Measurements from ENCODE around the gene DDX24.
A peak's percentile ranks its signal among the peaks of the same experiment; 100 is the strongest.
"Not testable (repeated sequence)": the region's sequence is repeated elsewhere in the genome, so short reads cannot be mapped to it uniquely, and the experiment has no call there.

The DDX24 gene

DNA sequence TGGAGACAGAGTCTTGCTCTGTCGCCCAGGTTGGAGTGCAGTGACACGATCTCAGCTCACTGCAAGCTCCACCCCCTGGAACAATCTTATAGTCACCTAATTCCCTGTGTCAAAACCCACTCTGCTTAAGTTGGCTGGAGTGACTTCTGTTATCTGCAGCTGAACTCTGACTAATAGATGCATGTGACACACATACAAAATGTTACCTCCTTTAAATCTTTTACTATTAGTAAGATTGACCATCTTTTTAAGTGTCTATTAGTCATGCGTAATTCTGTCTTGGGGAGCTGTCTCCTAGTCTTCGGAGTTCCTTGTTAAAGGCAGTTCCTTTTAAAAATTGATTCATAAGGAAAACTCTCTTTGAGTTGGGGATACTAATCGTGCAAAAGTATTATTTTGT lies 7.5 kb upstream of the DDX24 start:
- DNase-seq (ENCODE audit: extremely low spot score, insufficient read length, low read depth) (no peak), FAIRE-seq (no peak)

GRCh38 chr14:94087891-94088290 lies 6.9 kb upstream of the DDX24 start:
- FAIRE-seq (no peak), DNase-seq (ENCODE audit: extremely low spot score, insufficient read length, low read depth) (no peak)

GRCh38 chr14:94081386-94081820 lies 401 bp upstream of the DDX24 start:
- FAIRE-seq = no peak
- no peak for DNase-seq (ENCODE audit: extremely low spot score, insufficient read length, low read depth)

- DNase-seq (ENCODE audit: extremely low spot score, insufficient read length, low read depth) (no peak), FAIRE-seq (no peak)
These were observed 946 bp downstream of the DDX24 start for GRCh38 chr14:94079891-94080620.

- no peak for FAIRE-seq
- no peak for DNase-seq (ENCODE audit: extremely low spot score, insufficient read length, low read depth)
These were observed 3.2 kb downstream of the DDX24 start for GRCh38 chr14:94077823-94078222.

DNA sequence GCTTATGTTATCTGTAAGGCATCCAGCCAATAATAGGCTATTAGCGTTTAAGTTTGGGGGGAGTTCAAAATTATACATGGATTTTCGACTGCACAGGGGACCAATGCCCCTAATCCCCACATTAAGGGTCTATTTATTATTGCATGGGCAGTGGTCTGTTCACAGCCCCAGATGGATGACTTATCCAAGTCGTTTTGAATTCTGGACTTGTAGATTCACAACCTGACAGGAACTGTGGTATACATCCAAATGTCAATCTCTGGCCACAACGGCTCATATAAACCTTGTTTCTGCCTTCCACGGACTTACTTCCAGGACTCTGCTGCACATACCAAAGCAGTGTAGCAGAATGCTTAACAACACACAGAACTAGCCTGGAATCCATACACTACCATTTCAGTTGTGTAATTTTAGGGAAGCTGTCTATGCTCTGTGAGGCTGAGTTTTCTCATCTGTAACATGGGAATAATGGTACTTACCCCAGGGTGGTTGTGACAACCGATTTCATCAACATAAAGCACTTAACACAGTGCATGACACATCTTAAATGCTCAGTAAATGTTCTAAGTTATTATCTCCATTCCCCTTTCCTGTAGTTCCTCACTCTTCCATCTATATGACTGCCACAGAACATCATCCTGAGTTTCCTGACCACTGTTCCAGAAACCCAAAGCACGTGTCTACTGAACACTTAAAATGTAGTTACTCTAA lies 3.7 kb downstream of the DDX24 start:
- FAIRE-seq (no peak), DNase-seq (ENCODE audit: extremely low spot score, insufficient read length, low read depth) (no peak)

GRCh38 chr14:94075008-94075407 lies 6.0 kb downstream of the DDX24 start:
- FAIRE-seq = no peak

GRCh38 chr14:94074534-94074933 lies 6.5 kb downstream of the DDX24 start:
- no peak for FAIRE-seq
- no peak for DNase-seq (ENCODE audit: extremely low spot score, insufficient read length, low read depth)

More at GRCh38 chr14:94075008-94075407, 6.0 kb downstream of the DDX24 start:
- DNase-seq (ENCODE audit: extremely low spot score, insufficient read length, low read depth) = no peak

DNA sequence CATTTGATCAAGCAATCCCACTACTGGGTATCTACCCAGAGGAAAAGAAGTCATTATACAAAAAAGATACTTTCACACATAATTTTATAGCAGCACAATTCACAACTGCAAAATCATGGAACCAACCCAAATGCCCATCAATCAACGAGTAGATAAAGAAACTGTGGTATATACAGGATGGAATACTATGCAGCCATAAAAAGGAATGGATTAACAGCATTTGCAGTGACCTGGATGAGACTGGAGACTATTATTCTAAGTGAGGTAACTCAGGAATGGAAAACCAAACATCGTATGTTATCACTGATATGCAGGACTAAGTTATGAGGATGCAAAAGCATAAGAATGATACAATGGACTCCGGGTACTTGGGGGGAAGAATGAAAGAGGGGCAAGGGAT lies 8.9 kb downstream of the DDX24 start:
- not testable (repeated sequence) for FAIRE-seq

DNA sequence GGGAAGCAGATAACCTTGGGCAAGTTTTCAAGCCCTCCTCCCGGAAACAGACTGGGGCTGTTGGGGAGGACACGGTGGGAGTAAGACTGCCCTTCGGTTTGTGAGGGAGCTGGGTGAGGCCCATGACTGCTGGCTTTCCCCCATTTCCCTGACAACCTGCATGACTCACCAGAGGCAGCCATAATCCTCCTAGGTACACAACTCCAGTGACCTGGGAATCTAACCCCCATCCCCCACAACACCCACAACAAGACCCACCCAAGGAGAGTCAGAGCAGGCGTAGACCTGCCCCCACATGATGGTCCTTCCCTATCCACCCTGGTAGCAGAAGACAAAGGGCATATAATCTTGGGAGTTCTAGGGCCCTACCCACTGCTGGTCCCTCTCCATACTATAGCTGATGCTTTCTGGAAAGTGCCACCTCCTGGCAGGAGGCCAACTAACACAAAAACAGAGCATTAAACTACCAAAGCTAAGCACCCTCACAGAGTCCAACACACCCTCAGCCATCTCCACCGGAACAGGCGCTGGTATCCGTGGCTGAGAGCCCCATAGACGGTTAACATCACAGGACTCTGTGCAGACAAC lies 14.8 kb downstream of the DDX24 start:
- FAIRE-seq = no peak
- no peak for DNase-seq (ENCODE audit: extremely low spot score, insufficient read length, low read depth)

More for the DNA sequence above, 8.9 kb downstream of the DDX24 start:
- DNase-seq (ENCODE audit: extremely low spot score, insufficient read length, low read depth) = not testable (repeated sequence)

- FAIRE-seq (no peak), DNase-seq (ENCODE audit: extremely low spot score, insufficient read length, low read depth) (no peak)
These were observed 18.6 kb downstream of the DDX24 start for GRCh38 chr14:94062344-94062940.

DNA sequence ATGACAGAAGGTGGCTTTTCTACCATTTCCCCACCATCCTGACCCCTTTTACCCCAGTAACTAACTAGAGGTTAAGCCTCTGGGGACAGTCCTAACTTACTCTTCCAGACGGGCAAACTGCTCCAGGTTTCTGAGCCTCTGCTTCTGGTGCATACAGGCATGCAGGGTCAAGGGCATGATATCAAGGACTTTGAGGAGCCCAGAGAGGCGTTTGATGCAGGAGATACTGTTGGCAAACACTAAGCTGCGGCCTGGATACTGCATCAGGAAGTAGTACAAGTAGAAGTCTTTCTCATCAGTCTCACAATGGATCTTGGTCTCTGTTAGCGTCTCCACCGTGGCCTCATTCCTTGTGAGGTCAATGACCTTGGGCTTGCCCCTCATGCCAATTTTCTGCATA lies 21.0 kb downstream of the DDX24 start:
- DNase-seq (ENCODE audit: extremely low spot score, insufficient read length, low read depth) (no peak), FAIRE-seq (no peak)

DNA sequence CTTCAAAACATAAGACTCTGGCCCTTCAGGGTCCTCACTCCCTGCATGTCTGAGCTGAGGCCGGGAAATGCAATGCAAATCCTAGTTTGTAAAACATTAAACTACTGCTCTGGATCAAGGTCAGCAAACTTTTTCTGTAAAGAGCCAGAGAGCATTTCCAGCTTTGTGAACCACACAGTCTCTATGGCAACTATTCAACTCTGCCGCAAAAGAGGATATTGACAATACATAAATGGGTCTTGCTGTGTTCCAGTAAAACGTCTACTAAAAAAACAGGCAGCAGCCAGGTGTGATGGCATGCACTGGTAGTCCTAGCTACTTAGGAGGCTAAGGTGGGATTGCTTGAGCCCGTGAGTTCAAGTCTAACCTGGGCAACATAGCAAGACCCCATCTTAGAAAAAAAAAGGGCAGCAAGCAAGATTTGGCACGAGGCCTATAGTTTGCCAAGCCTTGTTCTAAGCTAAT lies 22.3 kb downstream of the DDX24 start:
- no peak for DNase-seq (ENCODE audit: extremely low spot score, insufficient read length, low read depth)
- FAIRE-seq = no peak

DNA sequence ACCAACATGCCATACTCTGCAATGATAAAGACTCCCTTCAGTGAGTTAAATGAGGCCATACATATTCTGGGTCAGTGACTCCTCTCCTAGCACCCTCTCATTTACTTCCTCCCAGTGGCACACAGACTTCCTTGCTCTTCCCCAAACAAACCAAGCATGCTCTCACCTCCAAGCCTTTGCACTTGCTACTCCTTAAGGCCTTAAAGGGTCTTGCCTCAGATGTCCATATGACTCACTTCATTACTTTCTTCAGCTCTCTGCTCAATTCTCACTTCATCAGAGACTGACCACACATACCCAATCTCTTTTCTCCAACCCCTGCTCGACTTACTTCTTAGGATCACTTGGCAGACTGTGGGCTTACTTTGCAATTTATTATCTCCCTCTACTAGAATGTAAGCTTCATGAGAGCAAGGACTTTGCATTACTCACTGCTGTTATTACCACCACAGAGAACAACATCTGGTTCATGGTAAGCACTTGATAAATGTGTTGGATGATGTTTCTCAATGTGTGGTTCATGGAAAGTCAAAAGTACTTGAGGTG lies 22.8 kb downstream of the DDX24 start:
- no peak for FAIRE-seq
- DNase-seq (ENCODE audit: extremely low spot score, insufficient read length, low read depth) = no peak

DNA sequence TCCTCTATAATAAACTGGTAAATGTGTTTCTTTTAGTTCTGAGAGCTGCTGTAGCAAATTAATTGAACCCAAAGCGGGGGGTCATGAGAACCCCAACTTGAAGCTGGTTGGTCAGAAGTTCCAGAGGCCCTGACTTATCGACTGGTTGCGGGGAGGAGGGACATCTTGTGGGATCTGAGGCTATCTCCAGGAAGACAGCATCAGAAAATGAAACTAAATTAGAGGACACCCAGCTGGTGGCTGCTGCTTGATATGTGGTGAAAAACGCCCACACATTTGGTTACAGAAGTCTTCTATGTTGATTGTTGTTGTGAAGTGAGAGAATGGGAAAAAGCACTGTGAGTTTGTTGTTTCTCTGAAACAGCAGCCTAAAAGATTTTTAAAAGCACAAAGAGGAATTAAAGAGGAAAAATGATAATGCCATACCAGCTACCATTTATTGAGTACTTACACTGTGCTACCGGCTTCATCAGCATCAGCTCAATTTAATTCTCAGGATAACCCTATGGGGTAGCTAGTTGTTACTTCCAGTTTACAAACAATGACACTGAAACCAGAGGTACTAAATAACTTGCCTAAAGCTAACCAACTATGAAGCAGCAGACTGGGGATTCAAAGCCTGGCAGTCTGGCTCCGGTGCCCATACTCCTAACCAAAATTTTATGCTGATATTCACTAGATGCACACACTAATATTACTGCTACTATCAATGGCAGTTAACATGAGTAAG lies 24.3 kb downstream of the DDX24 start:
- no peak for DNase-seq (ENCODE audit: extremely low spot score, insufficient read length, low read depth)
- FAIRE-seq = peak; percentile 67

- no peak for FAIRE-seq
- DNase-seq (ENCODE audit: extremely low spot score, insufficient read length, low read depth) = no peak
These were observed 26.1 kb downstream of the DDX24 start for GRCh38 chr14:94054936-94055335.

- no peak for DNase-seq (ENCODE audit: extremely low spot score, insufficient read length, low read depth)
- FAIRE-seq = no peak
These were observed 26.6 kb downstream of the DDX24 start for GRCh38 chr14:94054401-94054800.

- DNase-seq (ENCODE audit: extremely low spot score, insufficient read length, low read depth) = no peak
- FAIRE-seq = no peak
These were observed 28.3 kb downstream of the DDX24 start for GRCh38 chr14:94052662-94053061.

DNA sequence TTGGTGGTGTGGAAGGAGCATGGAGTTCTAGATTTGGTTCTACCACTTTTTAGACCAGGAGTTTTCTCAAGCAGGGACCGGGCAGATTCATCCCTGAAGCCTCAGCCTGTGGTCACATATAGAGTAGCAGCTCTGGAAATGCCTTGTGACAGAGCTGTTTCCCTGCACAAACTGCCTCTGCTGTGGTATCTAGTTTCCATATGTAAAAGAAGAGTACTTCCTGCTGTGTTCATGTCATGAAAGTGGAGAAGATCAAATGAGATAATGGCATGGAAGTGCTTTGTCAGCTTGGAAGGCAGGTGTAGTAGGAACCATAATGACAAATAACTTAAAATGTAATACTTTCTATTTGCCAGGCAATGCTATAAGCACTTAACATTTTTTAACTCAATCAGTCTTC lies 28.8 kb downstream of the DDX24 start:
- FAIRE-seq = no peak
- DNase-seq (ENCODE audit: extremely low spot score, insufficient read length, low read depth) = no peak

DNA sequence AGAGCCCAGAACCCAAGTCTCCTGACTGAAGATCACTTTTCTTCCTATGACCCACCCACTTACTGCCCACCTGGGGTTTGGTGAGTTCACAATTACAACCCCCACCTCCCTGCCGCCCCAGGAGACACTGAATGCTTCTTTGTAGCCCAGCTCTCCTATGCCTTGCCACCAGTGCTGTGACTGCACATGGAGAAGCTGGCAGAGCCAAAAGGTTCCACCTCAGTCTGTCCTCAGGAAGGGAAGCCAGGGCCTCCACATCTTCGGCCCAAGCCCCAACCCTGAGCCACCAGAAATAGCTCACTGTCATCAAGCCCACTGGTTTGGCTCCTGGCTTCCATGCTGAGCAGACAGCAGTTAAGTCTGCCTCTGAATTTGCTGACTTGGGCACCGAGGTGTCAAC lies 29.2 kb downstream of the DDX24 start:
- no peak for DNase-seq (ENCODE audit: extremely low spot score, insufficient read length, low read depth)
- no peak for FAIRE-seq
